ENCODE results near the gene EEF2KMT.

DNA sequence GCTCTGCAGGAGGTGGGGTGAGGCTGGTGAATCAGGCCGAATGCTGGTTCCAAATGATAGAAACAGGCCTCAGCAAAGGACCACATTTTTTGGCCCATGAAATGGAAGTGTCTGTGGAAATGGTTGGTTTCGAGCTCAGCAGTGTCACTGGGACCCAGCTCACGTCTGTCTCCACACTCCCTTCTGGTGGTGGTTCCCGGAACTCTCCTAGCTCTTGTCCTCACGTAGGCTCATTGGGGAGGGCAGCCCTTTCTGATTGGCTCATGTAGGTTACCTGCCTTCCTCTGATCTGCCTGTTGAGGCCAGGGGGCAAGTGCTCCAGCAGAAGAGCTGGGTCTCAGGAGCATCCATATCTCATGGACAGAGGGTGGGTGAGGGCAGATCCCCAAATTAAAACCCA is 22.0 kb downstream of the EEF2KMT start:
- TF ChIP-seq POLR2AphosphoS5 (IDR thresholded peaks at IDR 0.05; ENCODE audit: low read depth, low read length) (no peak), POLR2A (IDR thresholded peaks at IDR 0.05; ENCODE audit: low read depth, low read length) (no peak), SPI1 (IDR thresholded peaks at IDR 0.05; ENCODE audit: low read depth, low read length) (no peak), TAF1 (IDR thresholded peaks at IDR 0.05; ENCODE audit: low read depth, low read length) (no peak), PAX5 (IDR thresholded peaks at IDR 0.05; ENCODE audit: insufficient read depth, low read length, severe bottlenecking) (no peak), POU2F2 (IDR thresholded peaks at IDR 0.05; ENCODE audit: low read depth, low read length) (no peak)

Data from GM12891 (cell line).